Ascending aorta (tissue), 2 donors: ENCODE results near the gene MYO18A. TPM values are rescaled to one million over a fixed set of nuclear protein-coding genes. Genes with fewer than 3 reads are reported as not detected.

Experiments
- DNase-seq, 2 donors: peaks; one replicate each; pipeline ENCODE4 v3.0.0-alpha.2; 2019; ENCODE audit warnings: low spot score in 2 of 2
- H3K27ac ChIP-seq, 2 donors: fragments of 200-600 bp; sonication (generic); one replicate each; pipeline ENCODE4 v1.5.1; 2016 to 2017; ENCODE audit warnings: mild to moderate bottlenecking in 1 of 2
- H3K27me3 ChIP-seq: fragments of 200-600 bp; sonication (generic); one replicate; pipeline ENCODE4 v1.5.1; 2017
- H3K36me3 ChIP-seq, 2 donors: fragments of 200-600 bp; sonication (generic); one replicate each; pipeline ENCODE4 v1.5.1; 2016
- H3K4me1 ChIP-seq, 2 donors: fragments of 200-600 bp; sonication (generic); one replicate each; pipeline ENCODE4 v1.5.1; 2016 to 2017; ENCODE audit warnings: mild to moderate bottlenecking in 1 of 2
- H3K4me3 ChIP-seq, 2 donors: fragments of 200-600 bp; sonication (generic); one replicate each; pipeline ENCODE4 v1.5.1; 2016 to 2017; ENCODE audit warnings: mild to moderate bottlenecking in 1 of 2
- H3K9me3 ChIP-seq, 2 donors: fragments of 200-600 bp; sonication (generic); one replicate each; pipeline ENCODE4 v1.5.1; 2016
- CTCF ChIP-seq, 3 experiments: fragments of 200-600 bp in 2 of 3; fragments of 450-650 bp in 1 of 3; sonication (generic) in 2 of 3; IDR thresholded peaks; one replicate each; pipeline ENCODE4 v1.5.1; 2016 to 2019; ENCODE audit warnings: antibody characterized with exemption in 3 of 3, mild to moderate bottlenecking in 1 of 3, moderate library complexity in 1 of 3
- intact Hi-C: fragments of 100-400 bp; cut with DNase I; formaldehyde crosslinking; loops from one replicate; pipeline ENCODE4 v1.15.1; 2023
- total RNA-seq: library from RNA; depleted of rRNA; stranded (reverse); fragments of >200 nt; gene quantifications from one replicate; pipeline ENCODE4 v1.1.0, GENCODE V29; 2016

Gene MYO18A
- total RNA-seq, 1 donor from 2014 or later, result 185 TPM

DNA sequence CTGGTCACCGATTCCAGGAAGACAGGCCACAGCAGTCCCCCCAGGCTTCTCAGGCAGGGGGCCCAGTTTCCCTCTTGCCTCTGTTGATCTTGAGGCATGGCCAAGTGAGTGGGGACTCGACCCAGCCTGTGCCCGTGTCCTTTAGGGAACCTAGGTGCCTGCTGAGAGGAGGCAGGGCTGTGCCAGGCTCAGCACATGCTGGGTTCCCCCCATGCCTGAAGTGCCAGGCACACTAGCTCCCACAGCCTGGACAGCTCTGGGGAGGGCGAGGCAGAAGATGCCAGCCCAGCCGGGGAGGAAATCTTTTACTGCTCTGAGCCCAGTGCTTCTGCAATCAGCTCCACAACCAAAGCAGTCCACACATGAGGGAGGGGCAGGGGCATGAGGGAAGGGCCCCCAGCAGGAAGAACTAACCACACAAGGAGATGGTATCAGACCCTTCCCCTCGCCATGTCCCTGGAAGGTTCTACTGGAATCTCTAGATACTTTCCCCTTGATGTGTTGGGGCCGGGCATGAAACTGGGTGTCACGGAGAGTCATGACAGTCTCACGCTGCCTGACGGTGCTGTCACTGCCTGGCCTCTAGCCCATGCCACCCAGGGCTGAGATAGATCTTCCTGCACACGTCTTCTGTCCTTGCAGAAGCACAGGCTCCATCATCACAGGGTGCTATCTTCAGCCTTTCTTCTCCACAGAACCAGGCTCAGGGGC is 25.5 kb downstream of the MYO18A start:
- intact Hi-C loops, result no loop called here
- no peak for DNase-seq
- TF ChIP-seq CTCF (IDR thresholded peaks at IDR 0.05), result no peak
- Histone ChIP-seq H3K9me3 (no peaks in the 10 kb centered on the region), H3K4me1 (peaks cover 12 to 34% of the 10 kb centered on the region in 2 donors), H3K4me3 (peak overlapping the region in 1 of 2 donors; percentile 11), H3K27ac (peak overlapping the region; percentile 57 to 70), H3K36me3 (no peaks in the 10 kb centered on the region), H3K27me3 (no peaks in the 10 kb centered on the region)

DNA sequence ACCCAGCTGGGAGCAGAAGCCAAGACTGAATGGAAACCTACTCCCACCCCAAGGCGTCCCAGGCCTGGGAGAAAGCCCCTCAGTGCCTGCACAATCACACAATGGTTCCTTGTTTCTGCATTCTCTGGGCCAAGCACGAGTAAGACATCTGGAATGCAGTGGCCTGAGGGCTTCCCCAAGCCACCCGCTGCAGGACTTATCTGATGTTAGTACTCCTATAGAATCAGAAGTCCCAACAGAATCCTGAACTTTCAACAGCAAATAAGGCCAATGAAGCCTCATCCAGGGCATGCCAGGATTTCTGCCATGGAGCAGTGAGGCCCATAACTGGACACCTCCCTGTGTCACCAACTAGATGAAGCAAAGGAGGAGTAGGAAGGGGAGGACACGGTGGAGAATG is 28.6 kb downstream of the MYO18A start:
- no peak for DNase-seq
- intact Hi-C loops, result no loop called here
- Histone ChIP-seq H3K27me3 (no peaks in the 10 kb centered on the region), H3K9me3 (no peaks in the 10 kb centered on the region), H3K36me3 (no peaks in the 10 kb centered on the region), H3K4me1 (peaks cover 12 to 36% of the 10 kb centered on the region in 2 donors), H3K4me3 (no peak overlapping the region), H3K27ac (no peak overlapping the region)
- TF ChIP-seq CTCF (IDR thresholded peaks at IDR 0.05), result no peak

DNA sequence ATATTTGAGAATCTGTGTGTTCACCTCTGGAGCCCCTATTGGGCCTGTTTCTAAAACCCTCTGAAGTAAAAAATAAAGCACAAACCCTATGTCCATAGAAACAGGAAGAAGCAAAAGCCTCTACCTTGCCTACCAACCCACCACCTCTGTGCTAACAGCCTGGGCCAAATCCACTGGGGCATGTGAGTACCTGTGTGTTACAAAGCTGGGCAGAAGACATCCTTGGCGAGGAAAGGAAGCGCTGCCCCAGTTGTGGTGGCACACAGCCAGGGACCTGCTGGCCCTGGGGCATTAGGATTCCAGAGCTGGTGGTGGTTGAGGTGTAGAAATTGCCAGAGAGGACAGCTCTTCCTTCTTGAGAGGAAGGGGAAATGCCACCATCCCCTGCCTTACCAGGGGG is 30.0 kb downstream of the MYO18A start:
- Histone ChIP-seq H3K9me3 (no peaks in the 10 kb centered on the region), H3K36me3 (no peaks in the 10 kb centered on the region), H3K27me3 (no peaks in the 10 kb centered on the region), H3K4me1 (peaks cover 11 to 29% of the 10 kb centered on the region in 2 donors), H3K27ac (peak overlapping the region; percentile 62 to 76), H3K4me3 (no peak overlapping the region)
- intact Hi-C loops, result no loop called here
- DNase-seq, result no peak
- no peak for TF ChIP-seq CTCF (IDR thresholded peaks at IDR 0.05)

GRCh38 chr17:29149431-29150064 is 30.6 kb downstream of the MYO18A start:
- DNase-seq, result peak in 1 of 2 donors; percentile 71
- H3K27ac ChIP-seq, result peak overlapping the region; percentile 62 to 76

More at GRCh38 chr17:29149431-29150064, 30.6 kb downstream of the MYO18A start:
- Histone ChIP-seq H3K27me3 (no peaks in the 10 kb centered on the region), H3K9me3 (no peaks in the 10 kb centered on the region), H3K4me1 (peaks cover 5 to 24% of the 10 kb centered on the region in 2 donors), H3K4me3 (peak overlapping the region; percentile 57 to 59), H3K36me3 (no peaks in the 10 kb centered on the region)
- TF ChIP-seq CTCF (IDR thresholded peaks at IDR 0.05), result no peak
- intact Hi-C loops, result loop anchor here (1.0 to 10.0 kb wide), 4 partner anchors 31 to 385 kb away; partner anchors contain the start of genes MYO18A and TAOK1
